Measurements from ENCODE around the gene ZNF616.

Gene ZNF616

GRCh38 chr19:52170863-52171320, 31.2 kb upstream of the ZNF616 start:
- no peaks in the 10 kb centered on the region for H3K9me2 ChIP-seq (replicated peaks; ENCODE audit: control insufficient read depth, low read length)
- peaks cover 6% of the 10 kb centered on the region for H3K79me2 ChIP-seq (ENCODE audit: control insufficient read depth, low read length)
- peak overlapping the region; percentile 84 for H3K4me2 ChIP-seq (ENCODE audit: low read length)
- H3K27ac ChIP-seq (ENCODE audit: low read depth, low read length): peak overlapping the region; percentile 4
- no peaks in the 10 kb centered on the region for H3K27me3 ChIP-seq (ENCODE audit: control insufficient read depth, low read length)
- H3K4me3 ChIP-seq (ENCODE audit: low read length): peak overlapping the region; percentile 86
- H4K20me1 ChIP-seq (ENCODE audit: control insufficient read depth, insufficient read depth, low read depth, low read length): no peaks in the 10 kb centered on the region
- no peaks in the 10 kb centered on the region for H3F3A ChIP-seq (ENCODE audit: control insufficient read depth, insufficient read depth)
- H3K9me3 ChIP-seq (ENCODE audit: control insufficient read depth, insufficient read depth, low read length): peaks cover 12% of the 10 kb centered on the region
- TF ChIP-seq CTCF (IDR thresholded peaks at IDR 0.05; ENCODE audit: low read depth, low read length, poor library complexity, severe bottlenecking): no peak
- no peak for TF ChIP-seq EZH2phosphoT487 (IDR thresholded peaks at IDR 0.05; ENCODE audit: borderline replicate concordance, low read length)
- peaks cover 18% of the 10 kb centered on the region for H3K36me3 ChIP-seq (ENCODE audit: control insufficient read depth, low read length)
- H3K4me1 ChIP-seq (ENCODE audit: control insufficient read depth, low read length): peaks cover 14% of the 10 kb centered on the region

- H4K20me1 ChIP-seq (ENCODE audit: control insufficient read depth, insufficient read depth, low read depth, low read length): no peaks in the 10 kb centered on the region
- no peaks in the 10 kb centered on the region for H3F3A ChIP-seq (ENCODE audit: control insufficient read depth, insufficient read depth)
- H3K27me3 ChIP-seq (ENCODE audit: control insufficient read depth, low read length): no peaks in the 10 kb centered on the region
- peaks cover 14% of the 10 kb centered on the region for H3K4me1 ChIP-seq (ENCODE audit: control insufficient read depth, low read length)
- H3K4me2 ChIP-seq (ENCODE audit: low read length): peak overlapping the region; percentile 84
- peaks cover 12% of the 10 kb centered on the region for H3K9me3 ChIP-seq (ENCODE audit: control insufficient read depth, insufficient read depth, low read length)
- peak overlapping the region; percentile 86 for H3K4me3 ChIP-seq (ENCODE audit: low read length)
- H3K9me2 ChIP-seq (replicated peaks; ENCODE audit: control insufficient read depth, low read length): no peaks in the 10 kb centered on the region
- no peak overlapping the region for H3K27ac ChIP-seq (ENCODE audit: low read depth, low read length)
- peaks cover 6% of the 10 kb centered on the region for H3K79me2 ChIP-seq (ENCODE audit: control insufficient read depth, low read length)
- peaks cover 20% of the 10 kb centered on the region for H3K36me3 ChIP-seq (ENCODE audit: control insufficient read depth, low read length)
- no peak for TF ChIP-seq EZH2phosphoT487 (IDR thresholded peaks at IDR 0.05; ENCODE audit: borderline replicate concordance, low read length)
- TF ChIP-seq CTCF (IDR thresholded peaks at IDR 0.05; ENCODE audit: low read depth, low read length, poor library complexity, severe bottlenecking): no peak
Observed at GRCh38 chr19:52170304-52170703, 30.6 kb upstream of the ZNF616 start.

GRCh38 chr19:52155596-52156359, 16.0 kb upstream of the ZNF616 start:
- no peak overlapping the region for H3K4me2 ChIP-seq (ENCODE audit: low read length)
- peaks cover 53% of the 10 kb centered on the region for H3K9me3 ChIP-seq (ENCODE audit: control insufficient read depth, insufficient read depth, low read length)
- H3K36me3 ChIP-seq (ENCODE audit: control insufficient read depth, low read length): peaks cover 33% of the 10 kb centered on the region
- H3K79me2 ChIP-seq (ENCODE audit: control insufficient read depth, low read length): no peaks in the 10 kb centered on the region
- no peaks in the 10 kb centered on the region for H3F3A ChIP-seq (ENCODE audit: control insufficient read depth, insufficient read depth)
- no peaks in the 10 kb centered on the region for H3K4me1 ChIP-seq (ENCODE audit: control insufficient read depth, low read length)
- no peak for TF ChIP-seq EZH2phosphoT487 (IDR thresholded peaks at IDR 0.05; ENCODE audit: borderline replicate concordance, low read length)
- no peak for TF ChIP-seq CTCF (IDR thresholded peaks at IDR 0.05; ENCODE audit: low read depth, low read length, poor library complexity, severe bottlenecking)
- no peaks in the 10 kb centered on the region for H3K9me2 ChIP-seq (replicated peaks; ENCODE audit: control insufficient read depth, low read length)
- no peak overlapping the region for H3K27ac ChIP-seq (ENCODE audit: low read depth, low read length)
- H4K20me1 ChIP-seq (ENCODE audit: control insufficient read depth, insufficient read depth, low read depth, low read length): no peaks in the 10 kb centered on the region
- H3K4me3 ChIP-seq (ENCODE audit: low read length): no peak overlapping the region
- no peaks in the 10 kb centered on the region for H3K27me3 ChIP-seq (ENCODE audit: control insufficient read depth, low read length)

Data from DOHH2 (cell line).